ENCODE measurements around the gene DLGAP1.

DNA sequence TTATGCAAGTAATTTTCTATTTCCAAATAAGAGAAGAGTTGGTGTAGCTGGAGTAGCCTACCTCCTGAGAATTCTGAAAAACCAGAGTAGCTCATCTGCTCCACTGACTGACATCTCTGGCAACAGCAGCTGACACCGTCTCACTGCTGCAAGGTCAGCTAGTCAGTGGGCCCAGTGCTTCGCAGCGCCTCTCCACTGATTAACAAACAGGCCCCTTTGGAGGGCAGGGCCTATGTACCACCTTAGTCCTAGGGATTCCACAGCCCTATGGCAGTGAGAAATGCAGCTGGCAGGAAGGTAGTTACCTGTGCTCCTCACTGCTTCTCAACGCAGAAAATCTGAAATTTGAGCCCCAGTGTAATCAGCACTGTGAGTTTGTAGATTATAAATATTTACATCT is 97.5 kb downstream of the DLGAP1 start:
- TF ChIP-seq, protein P1, sequence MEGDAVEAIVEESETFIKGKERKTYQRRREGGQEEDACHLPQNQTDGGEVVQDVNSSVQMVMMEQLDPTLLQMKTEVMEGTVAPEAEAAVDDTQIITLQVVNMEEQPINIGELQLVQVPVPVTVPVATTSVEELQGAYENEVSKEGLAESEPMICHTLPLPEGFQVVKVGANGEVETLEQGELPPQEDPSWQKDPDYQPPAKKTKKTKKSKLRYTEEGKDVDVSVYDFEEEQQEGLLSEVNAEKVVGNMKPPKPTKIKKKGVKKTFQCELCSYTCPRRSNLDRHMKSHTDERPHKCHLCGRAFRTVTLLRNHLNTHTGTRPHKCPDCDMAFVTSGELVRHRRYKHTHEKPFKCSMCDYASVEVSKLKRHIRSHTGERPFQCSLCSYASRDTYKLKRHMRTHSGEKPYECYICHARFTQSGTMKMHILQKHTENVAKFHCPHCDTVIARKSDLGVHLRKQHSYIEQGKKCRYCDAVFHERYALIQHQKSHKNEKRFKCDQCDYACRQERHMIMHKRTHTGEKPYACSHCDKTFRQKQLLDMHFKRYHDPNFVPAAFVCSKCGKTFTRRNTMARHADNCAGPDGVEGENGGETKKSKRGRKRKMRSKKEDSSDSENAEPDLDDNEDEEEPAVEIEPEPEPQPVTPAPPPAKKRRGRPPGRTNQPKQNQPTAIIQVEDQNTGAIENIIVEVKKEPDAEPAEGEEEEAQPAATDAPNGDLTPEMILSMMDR (conservative IDR thresholded peaks at IDR 0.05; ENCODE audit: low read depth in 2 of 2) = no peak
- no peak for TF ChIP-seq NANOG (IDR thresholded peaks at IDR 0.05; ENCODE audit: borderline replicate concordance)
- no peak for TF ChIP-seq ZNF114 (CRISPR knock-in tag; IDR thresholded peaks at IDR 0.05)
- no peak for TF ChIP-seq ZNF331 (CRISPR knock-in tag; IDR thresholded peaks at IDR 0.05; ENCODE audit: low read depth)
- no peak for TF ChIP-seq JUNB (IDR thresholded peaks at IDR 0.05; ENCODE audit: unreplicated experiment)
- TF ChIP-seq POLR2AphosphoS5 (IDR thresholded peaks at IDR 0.05; ENCODE audit: low read depth) = no peak
- TF ChIP-seq EZH2 (IDR thresholded peaks at IDR 0.05; ENCODE audit: low read depth, unreplicated experiment) = no peak
- TF ChIP-seq CREB1 (CRISPR knock-in tag; IDR thresholded peaks at IDR 0.05; ENCODE audit: low read depth) = no peak

All from GM23338 (cell line).